CD4-positive, alpha-beta T cell treated with Interleukin-4 for 4 hours (primary cell): ENCODE measurements around the gene C18orf32.
"Not testable (repeated sequence)": the region's sequence is repeated elsewhere in the genome, so short reads cannot be mapped to it uniquely, and the experiment has no call there.

ENCODE experiments used
- DNase-seq: peaks from one replicate; pipeline ENCODE4 v3.0.0-alpha.2; 2020

The C18orf32 gene

DNA sequence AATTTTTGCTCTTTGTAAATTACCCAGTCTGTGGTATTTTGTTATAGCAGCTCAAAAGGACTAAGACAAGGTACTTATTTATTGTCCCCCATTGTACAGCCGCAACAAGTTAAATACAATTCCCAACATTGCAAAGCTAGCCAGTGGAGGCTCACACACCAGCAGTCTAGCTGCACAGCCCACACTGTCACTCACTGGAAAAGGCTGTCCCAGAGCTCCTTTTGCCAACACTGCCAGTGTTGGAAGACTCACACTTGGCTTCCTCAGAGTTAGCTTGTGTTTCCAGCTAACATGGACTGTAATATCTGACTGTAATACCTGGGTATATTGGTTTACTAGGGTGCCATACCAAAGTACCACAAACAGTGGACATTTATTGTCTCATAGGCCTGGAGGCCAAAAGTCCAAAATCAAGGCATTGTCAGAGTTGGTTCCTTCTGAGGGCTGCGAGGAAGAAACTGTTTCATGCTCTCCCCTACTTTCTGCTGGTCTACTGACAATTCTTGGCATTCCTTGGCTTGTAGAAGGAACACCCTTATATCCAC is 19.9 kb downstream of the C18orf32 start:
- DNase-seq: no peak

DNA sequence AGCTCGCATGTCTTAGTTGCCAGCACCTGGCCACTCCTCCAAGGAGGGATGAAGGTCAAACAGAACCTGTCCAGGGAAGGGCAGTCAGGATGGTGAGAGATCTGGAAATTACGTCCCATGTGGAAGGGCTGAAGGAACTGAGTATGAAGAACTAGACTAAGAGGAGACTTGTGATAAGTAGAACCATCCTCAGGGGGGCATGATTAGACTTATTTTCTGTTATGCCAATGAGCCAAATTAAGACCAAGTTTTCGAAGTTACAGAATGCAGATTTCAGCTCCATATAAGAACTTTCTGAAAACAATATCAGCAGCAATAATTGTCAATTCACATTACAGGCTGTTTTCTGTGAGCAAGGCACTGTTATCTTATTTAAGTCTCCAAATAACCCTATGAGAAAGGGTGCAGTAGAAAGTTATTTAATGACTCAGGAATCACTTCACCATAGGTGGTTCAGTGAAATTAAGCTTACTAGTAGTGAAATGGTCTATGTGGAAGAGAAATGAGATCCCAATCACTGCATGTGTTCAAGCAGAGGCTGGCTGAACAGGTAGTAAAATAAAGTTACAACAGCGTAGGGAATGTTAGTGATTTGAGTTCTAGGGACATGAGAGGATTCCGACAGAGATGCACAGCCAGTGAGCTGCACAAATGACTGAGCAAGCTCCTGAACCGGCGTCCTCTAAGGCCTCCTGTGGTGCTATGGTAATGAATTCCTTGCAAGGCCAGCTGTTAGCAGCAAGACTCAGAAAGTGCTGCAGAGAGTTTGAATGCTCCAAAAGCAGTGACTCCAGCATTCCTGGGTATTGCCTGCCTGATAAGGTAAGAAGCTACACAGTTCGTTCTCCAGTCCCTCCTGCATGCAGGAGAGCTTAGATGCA is 22.1 kb downstream of the C18orf32 start:
- DNase-seq: no peak

DNA sequence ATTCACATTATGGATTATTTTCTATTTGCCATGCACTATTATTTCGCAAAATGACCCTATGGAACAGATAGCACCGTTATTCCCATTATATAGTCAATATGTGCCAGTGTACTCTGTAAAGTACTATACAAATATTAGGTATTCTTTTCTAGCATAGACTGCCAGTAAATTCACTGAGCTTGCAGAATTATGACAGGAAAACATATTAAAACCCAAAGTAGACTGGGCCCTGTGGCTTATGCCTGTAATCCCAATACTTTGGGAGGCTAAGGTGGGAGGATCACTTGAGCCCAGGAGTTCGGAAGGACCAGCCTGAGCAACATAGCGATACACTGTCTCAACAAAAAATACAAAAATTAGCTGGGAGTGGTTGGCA is 25.4 kb downstream of the C18orf32 start:
- DNase-seq: no peak

DNA sequence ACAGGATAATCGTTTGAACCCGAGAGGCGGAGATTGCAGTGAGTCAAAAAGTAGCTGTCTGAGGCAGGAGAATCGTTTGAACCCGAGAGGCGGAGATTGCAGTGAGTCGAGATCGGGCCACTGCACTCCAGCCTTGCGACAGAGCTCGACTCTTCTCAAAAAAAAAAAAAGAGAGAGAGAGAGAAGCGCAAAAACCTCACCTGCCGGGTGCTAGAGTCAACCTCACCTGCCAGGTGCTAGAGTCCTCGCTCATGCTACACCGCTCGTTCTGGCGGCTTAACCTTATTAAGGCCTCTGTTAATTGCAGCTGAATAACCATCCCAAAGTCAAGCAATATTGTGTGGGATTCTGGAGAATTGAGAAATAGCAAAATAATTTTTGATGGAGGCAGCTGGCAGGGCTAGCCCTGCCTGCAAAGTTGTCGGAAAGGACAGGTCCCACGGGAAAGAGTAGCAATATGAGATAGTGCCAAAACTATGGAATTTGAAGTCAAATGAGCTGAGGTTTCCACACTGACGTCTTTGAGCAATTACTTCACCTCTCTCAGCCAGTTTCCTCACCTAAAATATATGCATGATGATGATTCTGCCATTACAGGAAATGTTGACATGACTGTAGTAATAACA is 25.9 kb downstream of the C18orf32 start:
- no peak for DNase-seq

DNA sequence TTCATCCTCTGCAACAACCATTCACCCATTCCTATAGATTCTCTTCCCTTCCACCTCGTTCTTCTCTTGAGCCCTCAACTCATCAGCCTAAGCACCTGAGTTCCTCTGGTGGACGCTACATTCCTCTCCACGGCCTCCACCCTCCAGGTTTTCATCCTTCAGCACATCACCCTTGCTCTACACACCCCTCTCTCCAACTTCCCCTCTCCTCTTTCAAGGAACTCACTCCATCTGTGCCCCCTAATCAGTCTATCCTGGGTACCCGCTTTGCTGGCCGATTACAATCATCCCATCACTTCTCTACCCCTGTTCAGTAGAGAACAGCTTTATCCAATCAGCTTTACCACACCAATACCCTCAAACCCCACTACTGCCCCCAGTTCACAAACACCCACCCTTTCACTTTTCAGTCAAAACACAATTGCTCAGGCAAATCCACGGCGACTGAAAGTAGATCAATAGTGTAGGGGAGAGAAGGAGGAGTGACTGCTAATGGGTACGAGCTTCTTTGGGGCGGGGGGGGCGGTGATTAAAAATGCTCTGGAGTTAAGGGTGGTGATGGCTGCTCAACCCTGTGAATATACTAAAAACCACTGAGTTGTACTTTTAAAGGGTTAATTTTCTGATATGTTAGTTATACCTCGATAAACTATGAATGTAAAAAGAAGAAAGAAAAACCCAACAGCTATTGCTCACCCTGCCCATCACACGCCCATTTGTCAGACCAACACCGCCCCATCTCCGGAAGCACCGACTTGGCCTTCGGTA is 27.4 kb downstream of the C18orf32 start:
- DNase-seq: peak; percentile 27

- no peak for DNase-seq
Measured at GRCh38 chr18:49457616-49458015, 29.4 kb downstream of the C18orf32 start.

- no peak for DNase-seq
Measured at GRCh38 chr18:49456794-49457193, 30.2 kb downstream of the C18orf32 start.

- DNase-seq: not testable (repeated sequence)
Measured at GRCh38 chr18:49452534-49452933, 34.5 kb downstream of the C18orf32 start.

GRCh38 chr18:49447810-49448745 is 39.0 kb downstream of the C18orf32 start:
- DNase-seq: peak; percentile 62

DNA sequence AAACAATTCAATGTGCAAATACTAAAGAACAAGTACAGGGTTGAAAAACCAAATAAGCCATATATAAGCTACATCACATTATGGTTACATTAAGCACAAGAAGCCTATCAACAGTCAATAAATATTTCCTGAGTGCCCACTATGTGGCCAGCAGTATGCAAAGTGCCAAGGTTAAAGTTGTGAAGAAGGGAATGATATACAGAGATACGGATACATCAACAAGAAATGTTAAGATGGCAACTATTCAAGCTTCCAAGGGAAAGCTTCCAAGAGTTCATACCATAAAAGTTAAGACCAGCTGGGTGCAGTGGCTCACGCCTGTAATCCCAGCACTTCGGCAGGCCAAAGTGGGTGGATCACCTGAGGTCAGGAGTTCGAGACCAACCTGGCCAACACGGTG is 40.6 kb downstream of the C18orf32 start:
- no peak for DNase-seq

GRCh38 chr18:49444581-49444980 is 42.5 kb downstream of the C18orf32 start:
- DNase-seq: no peak

- DNase-seq: no peak
Measured at GRCh38 chr18:49443837-49444236, 43.2 kb downstream of the C18orf32 start.

DNA sequence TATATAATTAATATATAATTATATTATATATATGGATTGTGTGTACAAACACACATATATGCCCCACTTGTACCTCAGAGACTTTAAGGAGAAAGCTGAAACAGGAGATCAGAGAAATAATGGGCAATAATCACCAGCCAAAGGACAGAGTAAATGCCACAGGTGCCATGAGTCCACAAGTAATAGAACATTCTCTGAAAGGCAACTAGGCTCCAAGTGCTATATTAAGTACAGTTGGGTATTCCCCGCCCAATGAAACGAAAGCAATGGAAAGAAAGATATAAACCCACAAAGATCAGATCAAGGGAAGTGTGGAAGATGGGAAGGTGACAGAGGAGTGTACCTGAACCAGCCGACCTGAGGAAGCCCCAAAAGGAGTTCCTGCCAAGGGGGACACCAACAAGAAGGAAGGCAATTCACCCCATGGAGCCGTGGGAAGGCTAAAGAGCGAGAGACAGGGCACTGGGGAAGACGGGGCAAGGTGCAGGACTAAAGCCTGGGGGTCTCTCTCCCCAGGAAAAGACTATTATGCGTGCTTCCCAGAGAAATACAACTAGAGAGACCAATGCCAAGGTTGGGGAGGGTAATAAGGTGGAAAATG is 45.6 kb downstream of the C18orf32 start:
- no peak for DNase-seq

DNA sequence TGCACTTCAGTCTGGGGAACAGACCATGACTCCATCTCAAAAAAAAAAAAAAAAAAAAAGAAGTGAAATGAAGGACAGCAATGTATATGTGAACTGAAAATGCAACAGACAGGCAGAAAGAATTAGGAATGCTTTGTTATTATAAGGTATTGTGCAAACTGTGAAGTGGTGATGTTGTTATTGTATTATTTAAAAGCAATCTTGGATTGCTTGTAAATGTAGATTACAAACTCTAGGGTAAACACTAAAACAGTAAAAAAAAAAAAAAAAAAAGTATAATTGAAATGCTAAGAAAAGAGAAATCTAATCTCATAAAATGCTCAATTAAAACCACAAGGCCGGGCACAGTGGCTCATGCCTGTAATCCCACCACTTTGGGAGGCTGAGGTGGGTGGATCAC is 51.9 kb downstream of the C18orf32 start:
- no peak for DNase-seq

- DNase-seq: no peak
Measured at GRCh38 chr18:49432602-49433001, 54.4 kb downstream of the C18orf32 start.

- no peak for DNase-seq
Measured at GRCh38 chr18:49431165-49431962, 55.7 kb downstream of the C18orf32 start.
